ENCODE results near the gene CREBRF. TPM values are rescaled to one million over a fixed set of nuclear protein-coding genes. Genes with fewer than 3 reads are reported as not detected.
A peak's percentile ranks its signal among the peaks of the same experiment; 100 is the strongest.
"Not testable (repeated sequence)": the region's sequence is repeated elsewhere in the genome, so short reads cannot be mapped to it uniquely, and the experiment has no call there.

Gene CREBRF
- total RNA-seq, 1 experiment from 2014 or later = 12.3 TPM

DNA sequence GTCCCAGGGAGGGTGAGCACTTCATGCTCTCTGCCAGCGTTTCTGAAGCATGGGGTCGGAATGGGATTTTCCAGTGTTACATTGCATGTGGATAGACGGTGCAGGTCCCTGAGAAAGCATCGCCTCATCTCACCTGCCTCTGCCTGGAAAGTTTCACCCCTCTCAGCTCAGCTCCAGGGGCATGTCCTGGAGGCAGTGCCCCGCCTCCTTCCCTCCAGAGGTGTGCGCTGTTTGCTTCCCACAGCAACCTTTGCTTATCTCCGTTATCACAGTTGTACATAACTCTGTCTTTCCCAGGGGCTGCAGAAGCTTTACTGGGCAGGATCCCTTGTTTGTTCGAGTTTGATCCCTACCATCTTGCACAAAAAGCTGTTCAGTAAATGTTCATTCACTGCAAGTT is 10.7 kb upstream of the CREBRF start:
- Histone ChIP-seq H3K9me3 (peaks cover 9% of the 10 kb centered on the region), H3K4me3 (ENCODE audit: low read depth, low read length) (no peak overlapping the region), H3K4me1 (peaks cover 56% of the 10 kb centered on the region), H3K36me3 (ENCODE audit: control insufficient read depth, insufficient read depth, low read length) (no peaks in the 10 kb centered on the region), H3K27me3 (replicated peaks; ENCODE audit: control insufficient read depth, insufficient read depth, low read length) (no peaks in the 10 kb centered on the region)
- POLR2A ChIA-PET = interaction anchor here (0.6 to 1.3 kb wide), 5 partner anchors 10 to 283 kb away, joined by 3 to 8 read pairs (median 3); partner anchors contain the start of genes ATP6V0E1 and STC2
- DNase-seq = peak; percentile 86 to 93
- no TSS peak for BruUV-seq (replicated peaks)
- Mint-ChIP-seq H3K36me3 (ENCODE audit: insufficient read depth, unreplicated experiment) (peaks cover 22% of the 10 kb centered on the region), H3K4me1 (ENCODE audit: low read depth, unreplicated experiment) (peaks cover 23% of the 10 kb centered on the region), H3K9me3 (ENCODE audit: unreplicated experiment) (peaks cover under 1% of the 10 kb centered on the region), H3K27me3 (ENCODE audit: insufficient read depth, unreplicated experiment) (no peaks in the 10 kb centered on the region), H3K27ac (ENCODE audit: unreplicated experiment) (peak overlapping the region; percentile 88), H3K4me3 (ENCODE audit: unreplicated experiment) (peak overlapping the region; percentile 45)
- CTCF ChIA-PET = interaction anchor here (0.6 to 1.2 kb wide), 9 partner anchors 10 to 237 kb away, joined by 3 to 6 read pairs (median 4); no protein-coding TSS in a partner anchor
- intact Hi-C loops (cut with micrococcal nuclease; ENCODE audit: unreplicated experiment) = loop anchor here (1.0 to 2.0 kb wide), 2 partner anchors 12 to 61 kb away; no protein-coding TSS in a partner anchor
- TF ChIP-seq, protein P1, sequence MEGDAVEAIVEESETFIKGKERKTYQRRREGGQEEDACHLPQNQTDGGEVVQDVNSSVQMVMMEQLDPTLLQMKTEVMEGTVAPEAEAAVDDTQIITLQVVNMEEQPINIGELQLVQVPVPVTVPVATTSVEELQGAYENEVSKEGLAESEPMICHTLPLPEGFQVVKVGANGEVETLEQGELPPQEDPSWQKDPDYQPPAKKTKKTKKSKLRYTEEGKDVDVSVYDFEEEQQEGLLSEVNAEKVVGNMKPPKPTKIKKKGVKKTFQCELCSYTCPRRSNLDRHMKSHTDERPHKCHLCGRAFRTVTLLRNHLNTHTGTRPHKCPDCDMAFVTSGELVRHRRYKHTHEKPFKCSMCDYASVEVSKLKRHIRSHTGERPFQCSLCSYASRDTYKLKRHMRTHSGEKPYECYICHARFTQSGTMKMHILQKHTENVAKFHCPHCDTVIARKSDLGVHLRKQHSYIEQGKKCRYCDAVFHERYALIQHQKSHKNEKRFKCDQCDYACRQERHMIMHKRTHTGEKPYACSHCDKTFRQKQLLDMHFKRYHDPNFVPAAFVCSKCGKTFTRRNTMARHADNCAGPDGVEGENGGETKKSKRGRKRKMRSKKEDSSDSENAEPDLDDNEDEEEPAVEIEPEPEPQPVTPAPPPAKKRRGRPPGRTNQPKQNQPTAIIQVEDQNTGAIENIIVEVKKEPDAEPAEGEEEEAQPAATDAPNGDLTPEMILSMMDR (IDR thresholded peaks at IDR 0.05; ENCODE audit: insufficient read depth in 1 of 2, low read depth in 1 of 2, low read length in 1 of 2, severe bottlenecking in 1 of 2, unreplicated experiment in 1 of 2) = peak in 1 of 2 experiments; percentile 11

DNA sequence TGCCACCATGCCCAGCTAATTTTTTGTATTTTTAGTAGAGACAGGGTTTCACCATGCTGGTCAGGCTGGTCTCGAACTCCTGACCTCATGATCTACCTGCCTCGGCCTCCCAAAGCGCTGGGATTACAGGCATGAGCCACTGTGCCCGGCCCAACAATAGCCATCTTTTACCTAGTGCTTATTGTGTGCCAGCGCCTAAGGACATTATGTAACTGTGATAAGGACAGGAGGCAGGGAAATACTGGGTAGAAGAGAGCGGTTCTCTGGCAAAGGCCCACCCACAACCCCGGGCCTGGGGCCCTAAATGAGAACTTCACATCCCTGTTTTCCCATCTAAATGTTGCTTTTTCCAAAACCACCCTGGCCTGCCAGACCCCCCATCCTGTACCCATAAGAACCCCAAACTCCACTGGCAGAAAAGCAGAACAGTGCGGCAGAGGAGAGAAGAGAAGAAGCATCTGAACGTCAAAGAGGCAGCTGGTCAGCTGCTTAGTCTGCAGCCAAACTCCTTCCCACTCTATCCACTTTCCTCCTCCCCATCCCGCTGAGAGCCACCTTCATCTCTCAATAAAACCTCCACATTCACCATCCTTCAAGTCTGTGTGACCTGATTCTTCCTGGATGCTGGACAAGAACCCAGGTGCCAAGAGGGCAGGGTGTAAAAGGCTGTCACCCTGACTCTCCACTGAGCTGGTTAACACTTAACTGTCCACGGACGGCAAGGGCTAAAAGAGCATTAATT is 8.9 kb upstream of the CREBRF start:
- H3K4me3 ChIP-seq (ENCODE audit: low read depth, low read length); H3K27me3 Mint-ChIP-seq (ENCODE audit: insufficient read depth, unreplicated experiment); BruUV-seq (replicated peaks); DNase-seq; POLR2A ChIA-PET; intact Hi-C loops (cut with micrococcal nuclease; ENCODE audit: unreplicated experiment); H3K9me3 ChIP-seq; H3K9me3 Mint-ChIP-seq (ENCODE audit: unreplicated experiment); CTCF ChIA-PET; H3K4me3 Mint-ChIP-seq (ENCODE audit: unreplicated experiment); H3K36me3 ChIP-seq (ENCODE audit: control insufficient read depth, insufficient read depth, low read length); H3K27me3 ChIP-seq (replicated peaks; ENCODE audit: control insufficient read depth, insufficient read depth, low read length): not testable (repeated sequence)
- peaks cover 33% of the 10 kb centered on the region for H3K4me1 Mint-ChIP-seq (ENCODE audit: low read depth, unreplicated experiment)
- peak overlapping the region; percentile 48 for H3K27ac Mint-ChIP-seq (ENCODE audit: unreplicated experiment)
- H3K36me3 Mint-ChIP-seq (ENCODE audit: insufficient read depth, unreplicated experiment) = peaks cover 15% of the 10 kb centered on the region
- peaks cover 57% of the 10 kb centered on the region for H3K4me1 ChIP-seq

DNA sequence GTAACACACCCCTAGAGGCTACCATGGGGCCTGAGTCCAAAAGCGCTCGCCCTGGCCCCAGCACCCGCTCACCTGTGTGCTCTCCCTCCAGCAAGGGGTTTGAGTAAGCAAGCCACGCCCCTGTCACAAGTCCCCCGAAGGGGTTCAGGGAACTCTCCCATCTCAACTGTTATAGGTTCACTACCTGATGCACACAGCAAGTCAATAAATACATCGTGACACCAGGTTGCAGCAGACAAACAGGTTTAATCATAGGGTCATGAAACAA is 8.4 kb upstream of the CREBRF start:
- Mint-ChIP-seq H3K4me3 (ENCODE audit: unreplicated experiment) (no peak overlapping the region), H3K27ac (ENCODE audit: unreplicated experiment) (peak overlapping the region; percentile 48), H3K36me3 (ENCODE audit: insufficient read depth, unreplicated experiment) (peaks cover 12% of the 10 kb centered on the region), H3K27me3 (ENCODE audit: insufficient read depth, unreplicated experiment) (no peaks in the 10 kb centered on the region), H3K9me3 (ENCODE audit: unreplicated experiment) (no peaks in the 10 kb centered on the region), H3K4me1 (ENCODE audit: low read depth, unreplicated experiment) (peaks cover 28% of the 10 kb centered on the region)
- Histone ChIP-seq H3K9me3 (no peaks in the 10 kb centered on the region), H3K4me3 (ENCODE audit: low read depth, low read length) (no peak overlapping the region), H3K36me3 (ENCODE audit: control insufficient read depth, insufficient read depth, low read length) (no peaks in the 10 kb centered on the region), H3K27me3 (replicated peaks; ENCODE audit: control insufficient read depth, insufficient read depth, low read length) (no peaks in the 10 kb centered on the region), H3K4me1 (peaks cover 52% of the 10 kb centered on the region)
- DNase-seq = no peak
- ChIA-PET POLR2A (no interaction called here), CTCF (no interaction called here)
- TF ChIP-seq, protein P1 (IDR thresholded peaks at IDR 0.05; ENCODE audit: insufficient read depth in 1 of 2, low read depth in 1 of 2, low read length in 1 of 2, severe bottlenecking in 1 of 2, unreplicated experiment in 1 of 2) = no peak
- no TSS peak for BruUV-seq (replicated peaks)
- intact Hi-C loops (cut with micrococcal nuclease; ENCODE audit: unreplicated experiment) = no loop called here
